Right lobe of liver (tissue), 4 donors: Measurements from ENCODE around the gene NDUFS6.

Experiments used
- POLR2A ChIP-seq: fragments of 450-650 bp; IDR thresholded peaks from one replicate; pipeline ENCODE4 v1.6.1; 2017; ENCODE audit warnings: antibody characterized with exemption, mild to moderate bottlenecking
- TF ChIP-seq, protein P1 (sequence below), 4 donors: fragments of 200-600 bp in 3 of 4; fragments of 450-650 bp in 1 of 4; IDR thresholded peaks; one replicate each; pipeline versions ENCODE4 v1.5.1 to v1.8.0; 2016 to 2022; ENCODE audit warnings: antibody characterized with exemption in 4 of 4, mild to moderate bottlenecking in 2 of 4
- donor health status: DM: no; HTN: no; CAD: no.
- donor health status: DM: no; HTN: no; CAD: no.
- donor health status: DM: no; HTN: yes; CAD: no.

GRCh38 chr5:1772634-1773033 is 28.6 kb upstream of the NDUFS6 start:
- TF ChIP-seq POLR2A: no peak
- TF ChIP-seq, protein P1, sequence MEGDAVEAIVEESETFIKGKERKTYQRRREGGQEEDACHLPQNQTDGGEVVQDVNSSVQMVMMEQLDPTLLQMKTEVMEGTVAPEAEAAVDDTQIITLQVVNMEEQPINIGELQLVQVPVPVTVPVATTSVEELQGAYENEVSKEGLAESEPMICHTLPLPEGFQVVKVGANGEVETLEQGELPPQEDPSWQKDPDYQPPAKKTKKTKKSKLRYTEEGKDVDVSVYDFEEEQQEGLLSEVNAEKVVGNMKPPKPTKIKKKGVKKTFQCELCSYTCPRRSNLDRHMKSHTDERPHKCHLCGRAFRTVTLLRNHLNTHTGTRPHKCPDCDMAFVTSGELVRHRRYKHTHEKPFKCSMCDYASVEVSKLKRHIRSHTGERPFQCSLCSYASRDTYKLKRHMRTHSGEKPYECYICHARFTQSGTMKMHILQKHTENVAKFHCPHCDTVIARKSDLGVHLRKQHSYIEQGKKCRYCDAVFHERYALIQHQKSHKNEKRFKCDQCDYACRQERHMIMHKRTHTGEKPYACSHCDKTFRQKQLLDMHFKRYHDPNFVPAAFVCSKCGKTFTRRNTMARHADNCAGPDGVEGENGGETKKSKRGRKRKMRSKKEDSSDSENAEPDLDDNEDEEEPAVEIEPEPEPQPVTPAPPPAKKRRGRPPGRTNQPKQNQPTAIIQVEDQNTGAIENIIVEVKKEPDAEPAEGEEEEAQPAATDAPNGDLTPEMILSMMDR (IDR thresholded peaks at IDR 0.05): no peak
